SK-N-SH (cell line): Measurements from ENCODE around the gene PRSS56.

Experiments
- CTCF ChIP-seq: fragments of 200-600 bp; sonication (generic); IDR thresholded peaks from 2 replicates; pipeline ENCODE4 v1.6.1; 2017; ENCODE audit warnings: antibody characterized with exemption, mild to moderate bottlenecking, moderate library complexity
- GABPA ChIP-seq: IDR thresholded peaks from 2 replicates; pipeline ENCODE4 v1.4.0; 2012; ENCODE audit warnings: low read depth, mild to moderate bottlenecking
- NFIC ChIP-seq: IDR thresholded peaks from 2 replicates; pipeline ENCODE4 v1.4.0; 2012; ENCODE audit warnings: borderline replicate concordance
- RAD21 ChIP-seq: IDR thresholded peaks from 2 replicates; pipeline ENCODE4 v1.6.1; 2012; ENCODE audit warnings: mild to moderate bottlenecking, low read length
- RXRA ChIP-seq: IDR thresholded peaks from 2 replicates; pipeline ENCODE4 v1.4.0; 2012; ENCODE audit warnings: low read depth, mild to moderate bottlenecking, borderline replicate concordance

GRCh38 chr2:232494542-232494941 lies 25.6 kb upstream of the PRSS56 start:
- no peak for TF ChIP-seq RXRA
- TF ChIP-seq NFIC = no peak
- no peak for TF ChIP-seq CTCF
- no peak for TF ChIP-seq RAD21
- TF ChIP-seq GABPA = no peak
